GM18873 (cell line): ENCODE data around the gene HSD3B7.

ENCODE experiments used
- ATAC-seq: cut with Tn5 transposase; IDR thresholded peaks from one replicate; pipeline ENCODE4 v1.9.1; 2021; ENCODE audit warnings: mild to moderate bottlenecking, moderate library complexity, moderate number of reproducible peaks; ENCODE audit not compliant: unreplicated experiment, low FRiP score

Gene HSD3B7

GRCh38 chr16:30956601-30957455 lies 28.2 kb upstream of the HSD3B7 start:
- no peak for ATAC-seq

DNA sequence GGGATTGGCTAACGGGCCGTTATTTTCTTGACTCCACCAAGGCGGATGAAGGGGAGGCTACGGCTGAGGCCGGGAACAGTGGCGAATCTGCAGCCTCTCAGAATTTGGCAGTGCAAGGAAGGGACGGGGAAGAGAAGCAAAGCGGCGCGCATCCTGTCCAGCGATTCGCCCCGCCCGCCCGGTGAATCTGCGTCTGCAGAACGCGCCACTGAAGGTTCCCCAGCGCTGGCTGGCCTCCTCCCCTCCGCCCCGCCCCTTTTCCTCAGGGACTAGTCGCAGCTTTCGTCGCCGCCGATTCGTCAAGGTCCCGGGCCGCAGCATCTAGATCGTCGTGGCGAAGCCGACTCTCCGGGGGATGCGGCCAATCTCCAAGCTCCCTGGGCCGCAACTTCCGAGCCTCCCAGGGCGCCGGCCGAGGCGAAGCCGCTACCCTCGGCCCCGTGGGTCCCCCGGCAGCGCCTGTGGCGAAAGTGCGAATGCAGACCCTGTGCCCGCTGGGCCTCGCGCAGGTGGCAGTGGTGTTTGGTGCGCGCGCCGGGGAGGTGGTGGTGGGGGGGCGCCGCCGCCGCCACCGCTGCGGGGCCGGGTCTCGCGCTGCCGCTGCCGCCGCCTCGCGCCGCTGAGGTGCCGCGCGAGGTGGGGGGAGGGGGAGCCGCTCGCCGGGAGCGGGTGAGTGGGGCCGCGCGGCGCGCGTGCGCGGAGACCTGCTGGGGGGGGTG lies 27.4 kb upstream of the HSD3B7 start, which contains the start of gene SETD1A:
TSS of gene SETD1A (plus strand) at position 299 of the 719 bp plus-strand sequence. CDS start 978 bp downstream, outside the sequence.
- ATAC-seq = peak; percentile 36

DNA sequence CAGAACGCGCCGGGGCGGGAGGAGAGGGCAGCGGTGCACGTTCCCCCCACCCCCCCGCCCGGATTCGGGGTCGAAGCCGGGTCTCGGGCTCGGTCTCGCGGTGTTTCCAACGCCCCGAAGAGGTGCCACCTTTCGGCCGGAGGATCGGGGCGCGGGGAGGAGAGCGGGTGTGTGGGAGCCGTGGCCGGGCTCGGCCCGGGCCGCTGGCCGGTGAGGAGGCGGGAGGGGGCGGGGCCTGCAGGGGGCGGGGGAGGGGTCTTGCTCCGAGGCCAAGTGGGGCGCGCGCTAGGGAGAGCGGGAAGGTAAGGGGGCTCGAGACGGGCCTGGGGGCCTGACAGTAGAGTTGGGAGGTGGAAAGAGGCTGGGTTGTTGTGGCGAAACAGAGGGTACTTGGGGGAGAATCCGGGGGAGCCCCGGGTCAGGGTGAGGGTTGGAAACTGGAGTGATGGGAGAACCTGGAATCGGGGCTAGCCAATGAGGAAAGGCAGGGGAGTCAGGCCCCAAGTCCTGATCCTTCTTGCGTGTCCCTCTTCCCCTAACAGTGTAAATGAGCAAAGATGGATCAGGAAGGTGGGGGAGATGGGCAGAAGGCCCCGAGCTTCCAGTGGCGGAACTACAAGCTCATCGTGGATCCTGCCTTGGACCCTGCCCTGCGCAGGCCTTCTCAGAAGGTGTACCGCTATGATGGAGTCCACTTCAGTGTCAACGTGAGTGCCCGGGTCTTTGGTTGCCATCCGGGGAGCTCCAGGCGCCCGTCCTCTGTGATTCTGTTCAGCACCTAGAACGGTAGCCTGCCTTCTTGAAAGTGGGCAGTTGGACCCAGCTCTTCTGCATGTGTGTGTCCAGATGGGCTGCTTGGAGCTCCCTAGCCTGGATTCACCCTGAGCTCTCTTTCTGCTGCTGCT lies 26.6 kb upstream of the HSD3B7 start:
- no peak for ATAC-seq

- no peak for ATAC-seq
Observed at GRCh38 chr16:30961384-30961783, 23.6 kb upstream of the HSD3B7 start.

- no peak for ATAC-seq
Observed at GRCh38 chr16:30963925-30964511, 21.0 kb upstream of the HSD3B7 start.

DNA sequence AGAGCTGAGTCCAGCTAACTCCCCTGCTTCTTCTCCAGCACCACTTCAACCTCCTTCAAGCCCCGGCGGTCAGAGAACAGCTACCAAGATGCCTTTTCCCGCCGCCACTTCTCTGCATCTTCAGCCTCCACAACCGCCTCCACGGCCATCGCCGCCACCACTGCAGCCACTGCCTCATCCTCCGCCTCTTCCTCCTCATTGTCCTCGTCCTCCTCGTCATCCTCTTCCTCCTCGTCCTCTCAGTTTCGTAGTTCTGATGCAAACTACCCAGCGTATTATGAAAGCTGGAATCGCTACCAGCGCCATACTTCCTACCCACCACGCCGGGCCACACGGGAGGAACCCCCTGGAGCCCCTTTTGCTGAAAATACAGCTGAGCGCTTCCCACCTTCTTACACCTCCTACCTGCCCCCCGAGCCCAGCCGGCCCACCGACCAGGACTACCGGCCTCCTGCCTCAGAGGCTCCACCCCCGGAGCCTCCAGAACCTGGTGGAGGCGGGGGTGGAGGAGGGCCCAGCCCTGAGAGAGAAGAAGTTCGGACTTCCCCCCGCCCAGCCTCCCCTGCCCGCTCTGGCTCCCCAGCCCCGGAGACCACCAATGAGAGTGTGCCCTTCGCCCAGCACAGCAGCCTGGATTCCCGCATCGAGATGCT lies 20.3 kb upstream of the HSD3B7 start:
- ATAC-seq = no peak

DNA sequence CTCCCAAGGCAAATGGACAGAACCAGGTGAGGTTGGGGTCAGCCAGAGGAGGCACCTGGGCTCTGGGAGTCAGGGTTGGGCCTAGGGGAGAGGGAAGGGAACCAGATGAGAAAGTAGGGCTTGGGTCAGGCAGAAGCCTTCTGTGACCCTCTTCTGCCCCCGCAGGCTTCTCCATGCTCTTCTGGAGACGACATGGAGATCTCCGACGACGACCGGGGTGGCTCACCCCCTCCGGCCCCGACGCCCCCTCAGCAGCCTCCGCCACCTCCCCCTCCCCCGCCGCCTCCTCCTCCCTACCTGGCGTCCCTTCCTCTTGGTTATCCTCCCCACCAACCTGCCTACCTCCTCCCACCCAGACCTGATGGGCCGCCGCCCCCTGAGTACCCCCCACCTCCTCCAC lies 19.6 kb upstream of the HSD3B7 start:
- ATAC-seq = no peak

- no peak for ATAC-seq
Observed at GRCh38 chr16:30966033-30966619, 18.9 kb upstream of the HSD3B7 start.

- no peak for ATAC-seq
Observed at GRCh38 chr16:30967795-30968194, 17.2 kb upstream of the HSD3B7 start.

DNA sequence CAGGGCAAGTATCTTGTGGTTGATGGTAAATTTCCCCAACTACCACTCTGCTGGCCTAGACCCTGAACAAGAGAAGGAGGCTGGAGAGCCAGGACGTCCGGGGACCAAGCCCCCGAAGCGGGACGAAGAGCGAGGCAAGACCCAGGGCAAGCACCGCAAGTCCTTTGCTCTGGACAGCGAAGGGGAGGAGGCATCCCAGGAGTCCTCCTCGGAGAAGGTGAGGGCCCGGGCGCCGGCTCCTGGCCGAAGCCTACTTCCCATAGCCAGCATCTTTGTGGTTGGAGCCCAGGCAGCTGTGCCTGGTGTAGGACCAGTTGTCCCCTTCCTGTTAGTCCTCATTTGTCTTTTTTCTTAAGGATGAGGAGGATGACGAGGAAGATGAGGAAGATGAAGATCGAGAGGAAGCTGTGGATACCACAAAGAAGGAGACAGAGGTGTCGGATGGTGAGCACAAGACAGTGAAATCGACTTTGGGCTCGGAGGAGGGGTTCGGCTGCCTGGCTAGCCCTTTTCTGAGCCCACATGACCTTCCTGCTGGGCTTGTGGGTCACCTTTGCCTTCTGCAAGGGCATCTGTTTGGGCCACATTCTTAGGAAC lies 15.7 kb upstream of the HSD3B7 start:
- ATAC-seq = no peak

DNA sequence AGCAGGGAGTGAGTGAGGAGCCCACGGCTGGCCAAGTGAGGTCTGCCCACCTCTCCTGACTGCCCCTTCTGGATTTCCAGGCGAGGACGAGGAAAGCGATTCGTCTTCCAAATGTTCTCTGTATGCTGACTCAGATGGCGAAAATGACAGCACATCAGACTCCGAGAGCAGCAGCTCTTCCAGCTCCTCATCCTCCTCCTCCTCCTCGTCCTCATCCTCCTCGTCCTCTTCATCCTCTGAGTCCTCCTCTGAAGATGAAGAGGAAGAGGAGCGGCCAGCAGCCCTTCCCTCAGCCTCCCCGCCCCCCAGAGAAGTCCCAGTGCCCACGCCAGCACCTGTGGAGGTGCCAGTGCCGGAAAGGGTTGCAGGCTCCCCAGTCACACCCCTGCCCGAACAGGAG lies 13.7 kb upstream of the HSD3B7 start:
- ATAC-seq = no peak

- ATAC-seq = no peak
Observed at GRCh38 chr16:30972872-30973271, 12.1 kb upstream of the HSD3B7 start.

- no peak for ATAC-seq
Observed at GRCh38 chr16:30974348-30974747, 10.7 kb upstream of the HSD3B7 start.

DNA sequence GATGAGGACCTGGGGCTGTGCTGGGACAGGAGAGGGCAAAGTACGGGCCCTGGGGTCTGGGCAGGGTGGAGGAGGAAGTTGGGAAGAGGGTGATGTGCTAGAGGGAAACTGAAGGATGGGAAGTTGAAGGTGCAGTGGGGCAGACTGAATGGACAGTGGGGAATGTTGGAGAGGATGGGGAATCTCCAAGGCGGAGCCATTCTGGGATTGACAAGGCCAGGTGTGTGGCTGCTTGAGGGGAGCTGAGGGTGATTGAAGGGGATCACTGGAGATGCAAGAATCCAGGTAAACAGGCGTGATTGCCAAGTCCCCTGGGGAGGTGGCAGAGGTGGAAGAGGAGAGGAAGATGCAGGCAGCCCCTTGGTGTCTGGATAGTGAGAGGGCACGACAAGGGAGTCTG lies 8.5 kb upstream of the HSD3B7 start:
- no peak for ATAC-seq

DNA sequence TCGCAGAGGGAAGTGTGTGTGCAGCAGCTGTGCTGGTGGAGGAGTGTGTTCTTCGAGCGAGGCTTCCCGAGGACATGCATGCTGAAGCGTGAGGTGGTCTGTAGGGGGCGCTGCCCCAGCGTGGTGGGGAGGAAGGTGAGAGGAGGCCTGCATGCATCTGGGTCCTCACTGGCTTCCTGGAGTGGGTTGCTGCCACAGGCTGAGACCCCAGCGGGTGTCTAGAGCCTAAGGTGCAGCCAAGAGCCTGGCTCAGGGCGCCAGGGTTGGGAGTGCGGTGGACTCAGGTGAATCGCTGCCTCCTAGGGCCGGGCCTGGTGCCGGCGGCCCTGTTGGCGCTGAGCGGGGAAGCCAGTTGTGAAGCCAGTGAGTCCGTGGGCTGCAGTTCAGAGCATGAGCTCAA lies 7.5 kb upstream of the HSD3B7 start:
- no peak for ATAC-seq

DNA sequence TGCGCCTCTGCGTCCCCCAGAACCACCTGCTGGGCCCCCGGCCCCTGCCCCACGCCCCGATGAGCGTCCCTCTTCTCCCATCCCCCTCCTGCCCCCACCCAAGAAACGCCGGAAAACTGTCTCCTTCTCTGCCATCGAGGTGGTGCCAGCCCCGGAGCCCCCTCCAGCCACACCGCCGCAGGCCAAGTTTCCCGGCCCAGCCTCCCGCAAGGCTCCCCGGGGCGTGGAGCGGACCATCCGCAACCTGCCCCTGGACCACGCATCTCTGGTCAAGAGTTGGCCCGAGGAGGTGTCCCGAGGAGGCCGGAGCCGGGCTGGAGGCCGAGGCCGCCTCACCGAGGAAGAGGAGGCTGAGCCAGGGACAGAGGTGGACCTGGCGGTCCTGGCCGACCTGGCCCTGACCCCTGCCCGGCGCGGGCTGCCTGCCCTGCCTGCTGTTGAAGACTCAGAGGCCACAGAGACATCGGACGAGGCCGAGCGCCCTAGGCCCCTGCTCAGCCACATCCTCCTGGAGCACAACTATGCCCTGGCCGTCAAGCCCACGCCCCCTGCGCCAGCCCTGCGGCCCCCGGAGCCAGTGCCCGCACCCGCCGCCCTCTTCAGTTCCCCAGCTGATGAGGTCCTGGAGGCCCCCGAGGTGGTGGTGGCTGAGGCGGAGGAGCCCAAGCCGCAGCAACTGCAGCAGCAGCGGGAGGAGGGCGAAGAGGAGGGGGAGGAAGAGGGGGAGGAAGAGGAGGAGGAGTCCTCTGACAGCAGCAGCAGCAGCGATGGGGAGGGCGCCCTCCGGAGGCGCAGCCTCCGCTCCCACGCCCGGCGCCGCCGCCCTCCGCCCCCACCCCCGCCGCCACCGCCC lies 5.6 kb upstream of the HSD3B7 start:
- ATAC-seq = no peak

GRCh38 chr16:30980023-30980371 lies 5.0 kb upstream of the HSD3B7 start:
- ATAC-seq = no peak

- no peak for ATAC-seq
Observed at GRCh38 chr16:30980434-30980833, 4.6 kb upstream of the HSD3B7 start.
